ENCODE measurements around the gene ADAMTS8. TPM values are rescaled to one million over a fixed set of nuclear protein-coding genes. Genes with fewer than 3 reads are reported as not detected.

Gene ADAMTS8
- total RNA-seq, 1 donor from 2014 or later, result not detected

- H3K36me3 Mint-ChIP-seq, result peaks cover 2% of the 10 kb centered on the region
- Histone ChIP-seq H3K4me1 (no peaks in the 10 kb centered on the region), H3K79me2 (ENCODE audit: low read depth) (no peaks in the 10 kb centered on the region), H3K27ac (no peak overlapping the region), H3K4me2 (no peak overlapping the region), H3K9me3 (ENCODE audit: low read depth) (no peaks in the 10 kb centered on the region), H3K27me3 (no peaks in the 10 kb centered on the region), H2AFZ (replicated peaks) (no peak overlapping the region), H3F3A (ENCODE audit: low read depth) (no peaks in the 10 kb centered on the region), H3K4me3 (no peak overlapping the region), H4K20me1 (ENCODE audit: low read depth) (no peaks in the 10 kb centered on the region), H3K36me3 (no peaks in the 10 kb centered on the region), H3K9ac (no peak overlapping the region)
- H3K27me3 Mint-ChIP-seq (ENCODE audit: insufficient read depth, low read depth), result no peaks in the 10 kb centered on the region
- H3K9me3 Mint-ChIP-seq, result no peaks in the 10 kb centered on the region
- TF ChIP-seq EZH2 (IDR thresholded peaks at IDR 0.05) (no peak), EZH2phosphoT487 (IDR thresholded peaks at IDR 0.05) (no peak), CTCF (IDR thresholded peaks at IDR 0.05) (no peak)
- H3K4me1 Mint-ChIP-seq, result no peaks in the 10 kb centered on the region
- no peak overlapping the region for H3K27ac Mint-ChIP-seq
- no peak overlapping the region for H3K4me3 Mint-ChIP-seq
- no peak for DNase-seq (ENCODE audit: low spot score)
Measured at GRCh38 chr11:130467116-130467900, 38.9 kb upstream of the ADAMTS8 start.

GRCh38 chr11:130465263-130465662 is 36.9 kb upstream of the ADAMTS8 start:
- H2AFZ ChIP-seq (replicated peaks), result no peak overlapping the region
- H3K36me3 Mint-ChIP-seq, result no peaks in the 10 kb centered on the region
- no peaks in the 10 kb centered on the region for H3F3A ChIP-seq (ENCODE audit: low read depth)
- no peak overlapping the region for H3K4me2 ChIP-seq
- no peaks in the 10 kb centered on the region for H3K79me2 ChIP-seq (ENCODE audit: low read depth)
- H3K9ac ChIP-seq, result no peak overlapping the region
- H4K20me1 ChIP-seq (ENCODE audit: low read depth), result no peaks in the 10 kb centered on the region
- no peaks in the 10 kb centered on the region for H3K9me3 ChIP-seq (ENCODE audit: low read depth)
- H3K9me3 Mint-ChIP-seq, result no peaks in the 10 kb centered on the region
- no peak overlapping the region for H3K4me3 ChIP-seq
- no peak overlapping the region for H3K27ac Mint-ChIP-seq
- no peak for DNase-seq (ENCODE audit: low spot score)
- H3K27me3 Mint-ChIP-seq (ENCODE audit: insufficient read depth, low read depth), result no peaks in the 10 kb centered on the region
- TF ChIP-seq EZH2 (IDR thresholded peaks at IDR 0.05) (no peak), EZH2phosphoT487 (IDR thresholded peaks at IDR 0.05) (no peak), CTCF (IDR thresholded peaks at IDR 0.05) (no peak)
- no peaks in the 10 kb centered on the region for H3K4me1 ChIP-seq
- no peaks in the 10 kb centered on the region for H3K4me1 Mint-ChIP-seq
- no peaks in the 10 kb centered on the region for H3K27me3 ChIP-seq
- no peaks in the 10 kb centered on the region for H3K36me3 ChIP-seq
- H3K4me3 Mint-ChIP-seq, result no peak overlapping the region
- no peak overlapping the region for H3K27ac ChIP-seq

- H3K27me3 ChIP-seq, result no peaks in the 10 kb centered on the region
- TF ChIP-seq EZH2 (IDR thresholded peaks at IDR 0.05) (no peak), CTCF (IDR thresholded peaks at IDR 0.05) (no peak), EZH2phosphoT487 (IDR thresholded peaks at IDR 0.05) (no peak)
- no peak overlapping the region for H2AFZ ChIP-seq (replicated peaks)
- H3K9me3 ChIP-seq (ENCODE audit: low read depth), result no peaks in the 10 kb centered on the region
- no peak overlapping the region for H3K9ac ChIP-seq
- no peaks in the 10 kb centered on the region for H3K79me2 ChIP-seq (ENCODE audit: low read depth)
- H4K20me1 ChIP-seq (ENCODE audit: low read depth), result no peaks in the 10 kb centered on the region
- no peak overlapping the region for H3K4me3 ChIP-seq
- H3K36me3 ChIP-seq, result no peaks in the 10 kb centered on the region
- no peaks in the 10 kb centered on the region for H3K4me1 Mint-ChIP-seq
- no peak for DNase-seq (ENCODE audit: low spot score)
- H3K36me3 Mint-ChIP-seq, result peaks cover 2% of the 10 kb centered on the region
- no peak overlapping the region for H3K27ac Mint-ChIP-seq
- no peaks in the 10 kb centered on the region for H3K27me3 Mint-ChIP-seq (ENCODE audit: insufficient read depth, low read depth)
- no peak overlapping the region for H3K27ac ChIP-seq
- H3K9me3 Mint-ChIP-seq, result no peaks in the 10 kb centered on the region
- no peak overlapping the region for H3K4me3 Mint-ChIP-seq
- H3K4me1 ChIP-seq, result no peaks in the 10 kb centered on the region
- no peaks in the 10 kb centered on the region for H3F3A ChIP-seq (ENCODE audit: low read depth)
- H3K4me2 ChIP-seq, result no peak overlapping the region
Measured at GRCh38 chr11:130464291-130464812, 35.9 kb upstream of the ADAMTS8 start.
